Activated naive CD4-positive, alpha-beta T cell treated with anti-CD3 and anti-CD28 coated beads, Interleukin-2, amount 50 U/mL, for 24 hours (primary cell): ENCODE data around the gene COPS6.

Source experiments
- H3K27ac Mint-ChIP-seq: one replicate; pipeline ENCODE4 v1.8.0; 2021; ENCODE audit warnings: mild to moderate bottlenecking, mixed read lengths
- H3K27me3 Mint-ChIP-seq: one replicate; pipeline ENCODE4 v1.8.0; 2021; ENCODE audit warnings: mixed read lengths
- H3K36me3 Mint-ChIP-seq: one replicate; pipeline ENCODE4 v1.8.0; 2021; ENCODE audit warnings: mixed read lengths
- H3K4me1 Mint-ChIP-seq: one replicate; pipeline ENCODE4 v1.8.0; 2021; ENCODE audit warnings: mixed read lengths
- H3K4me3 Mint-ChIP-seq: one replicate; pipeline ENCODE4 v1.8.0; 2021; ENCODE audit warnings: mild to moderate bottlenecking, mixed read lengths
- H3K9me3 Mint-ChIP-seq: one replicate; pipeline ENCODE4 v1.8.0; 2021; ENCODE audit warnings: mixed read lengths

The COPS6 gene

DNA sequence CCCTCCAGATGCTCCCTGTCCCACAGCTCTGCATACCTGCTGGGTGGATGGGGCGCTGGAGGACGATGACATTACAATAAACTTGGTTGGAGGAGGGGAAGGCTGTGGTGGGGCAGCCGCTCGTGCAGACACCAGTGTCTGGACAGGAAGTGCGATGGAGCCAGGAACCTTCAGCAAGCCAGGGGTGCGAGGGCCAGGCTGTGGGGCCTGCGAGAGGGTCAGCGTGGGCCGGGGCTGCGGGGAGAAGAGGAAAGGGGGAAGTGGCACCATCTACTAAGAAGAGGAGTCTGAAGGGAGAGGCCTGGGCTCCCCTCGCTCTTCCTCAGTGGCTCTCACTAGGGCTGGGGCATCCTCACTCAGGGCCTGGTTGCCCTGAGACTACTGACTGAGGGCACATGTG, 19.1 kb downstream of the COPS6 start:
- no peak overlapping the region for H3K4me3 Mint-ChIP-seq
- H3K9me3 Mint-ChIP-seq: no peaks in the 10 kb centered on the region
- no peak overlapping the region for H3K27ac Mint-ChIP-seq
- peaks cover 5% of the 10 kb centered on the region for H3K4me1 Mint-ChIP-seq
- no peaks in the 10 kb centered on the region for H3K27me3 Mint-ChIP-seq
- peaks cover 6% of the 10 kb centered on the region for H3K36me3 Mint-ChIP-seq

DNA sequence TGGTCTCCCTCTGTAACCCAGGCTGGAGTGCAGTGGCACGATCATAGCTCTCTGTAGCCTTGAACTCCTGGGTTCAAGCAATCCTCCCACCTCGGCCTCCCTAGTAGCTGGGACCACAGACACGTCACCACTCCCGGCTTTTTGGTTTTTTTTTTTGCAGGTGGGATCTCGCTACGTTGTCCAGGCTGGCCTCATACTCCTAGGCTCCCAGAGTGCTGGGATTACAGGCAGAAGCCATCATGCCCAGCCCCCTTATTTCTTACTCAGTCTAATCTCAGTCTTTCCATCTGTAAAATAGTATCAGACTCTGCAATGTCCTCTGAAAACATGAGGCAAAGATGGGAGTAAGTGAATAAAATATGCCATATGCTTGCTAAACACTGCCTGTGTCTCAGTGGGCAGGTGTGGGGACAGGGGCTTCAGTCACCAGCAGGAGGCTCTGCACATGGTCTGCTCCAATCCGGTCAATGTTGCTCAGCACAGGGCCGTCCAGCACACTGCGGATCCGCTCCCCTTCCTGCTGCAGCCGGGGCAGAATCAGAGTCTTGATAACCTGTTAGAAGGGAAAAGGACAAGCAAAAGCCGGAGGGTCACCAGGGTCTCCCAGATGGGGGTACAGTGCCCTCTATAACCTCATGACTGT, 20.9 kb downstream of the COPS6 start:
- Mint-ChIP-seq H3K27me3 (no peaks in the 10 kb centered on the region), H3K27ac (no peak overlapping the region), H3K36me3 (peaks cover 6% of the 10 kb centered on the region), H3K4me3 (no peak overlapping the region), H3K4me1 (no peaks in the 10 kb centered on the region), H3K9me3 (no peaks in the 10 kb centered on the region)

DNA sequence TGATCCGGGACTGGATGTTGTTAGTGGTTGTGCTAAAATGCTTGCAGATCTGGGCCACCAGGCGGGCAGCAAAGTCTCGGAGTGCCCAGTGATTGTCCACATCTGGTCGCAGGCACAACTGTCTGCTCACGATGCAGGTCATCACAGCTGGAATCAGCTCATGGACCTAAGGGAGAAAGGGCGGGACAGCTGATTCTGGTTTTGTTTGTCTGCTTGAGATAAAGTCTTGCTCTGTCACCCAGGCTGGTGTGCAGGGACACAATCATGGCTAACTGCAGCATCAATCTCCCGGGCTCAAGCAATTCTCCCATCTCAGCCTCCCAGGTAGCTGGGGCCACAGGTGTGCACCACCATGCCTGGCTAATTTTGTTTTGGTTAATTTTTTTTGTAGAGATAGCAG, 22.4 kb downstream of the COPS6 start:
- Mint-ChIP-seq H3K4me1 (peaks cover 4% of the 10 kb centered on the region), H3K27me3 (no peaks in the 10 kb centered on the region), H3K4me3 (no peak overlapping the region), H3K36me3 (peaks cover 6% of the 10 kb centered on the region), H3K27ac (no peak overlapping the region), H3K9me3 (no peaks in the 10 kb centered on the region)

DNA sequence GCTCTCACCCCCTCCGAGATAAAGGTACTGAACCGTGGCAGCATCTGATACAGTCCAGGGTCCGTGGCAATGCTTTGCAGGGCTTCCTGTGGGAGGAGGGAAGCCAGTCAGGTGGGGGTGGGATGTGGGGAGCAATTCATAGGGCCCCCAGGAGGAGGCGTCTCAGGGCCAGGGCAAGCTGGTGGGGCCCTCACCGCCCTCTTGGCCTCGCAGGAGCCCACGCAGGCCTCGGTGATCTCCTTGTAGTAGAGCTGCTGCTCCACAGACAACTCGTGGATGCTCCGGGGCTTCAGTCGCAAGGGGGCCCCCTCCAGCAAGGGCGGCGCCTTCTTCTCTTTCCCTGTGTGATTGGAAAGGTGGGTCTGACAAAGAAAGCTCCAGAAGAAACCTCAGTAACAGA, 23.1 kb downstream of the COPS6 start:
- H3K9me3 Mint-ChIP-seq: no peaks in the 10 kb centered on the region
- peaks cover 7% of the 10 kb centered on the region for H3K36me3 Mint-ChIP-seq
- no peak overlapping the region for H3K4me3 Mint-ChIP-seq
- no peak overlapping the region for H3K27ac Mint-ChIP-seq
- H3K27me3 Mint-ChIP-seq: no peaks in the 10 kb centered on the region
- H3K4me1 Mint-ChIP-seq: peaks cover 4% of the 10 kb centered on the region

GRCh38 chr7:100115026-100115425, 26.3 kb downstream of the COPS6 start:
- no peak overlapping the region for H3K4me3 Mint-ChIP-seq
- peaks cover 7% of the 10 kb centered on the region for H3K36me3 Mint-ChIP-seq
- H3K4me1 Mint-ChIP-seq: peaks cover 18% of the 10 kb centered on the region
- H3K9me3 Mint-ChIP-seq: no peaks in the 10 kb centered on the region
- H3K27me3 Mint-ChIP-seq: no peaks in the 10 kb centered on the region
- H3K27ac Mint-ChIP-seq: no peak overlapping the region

DNA sequence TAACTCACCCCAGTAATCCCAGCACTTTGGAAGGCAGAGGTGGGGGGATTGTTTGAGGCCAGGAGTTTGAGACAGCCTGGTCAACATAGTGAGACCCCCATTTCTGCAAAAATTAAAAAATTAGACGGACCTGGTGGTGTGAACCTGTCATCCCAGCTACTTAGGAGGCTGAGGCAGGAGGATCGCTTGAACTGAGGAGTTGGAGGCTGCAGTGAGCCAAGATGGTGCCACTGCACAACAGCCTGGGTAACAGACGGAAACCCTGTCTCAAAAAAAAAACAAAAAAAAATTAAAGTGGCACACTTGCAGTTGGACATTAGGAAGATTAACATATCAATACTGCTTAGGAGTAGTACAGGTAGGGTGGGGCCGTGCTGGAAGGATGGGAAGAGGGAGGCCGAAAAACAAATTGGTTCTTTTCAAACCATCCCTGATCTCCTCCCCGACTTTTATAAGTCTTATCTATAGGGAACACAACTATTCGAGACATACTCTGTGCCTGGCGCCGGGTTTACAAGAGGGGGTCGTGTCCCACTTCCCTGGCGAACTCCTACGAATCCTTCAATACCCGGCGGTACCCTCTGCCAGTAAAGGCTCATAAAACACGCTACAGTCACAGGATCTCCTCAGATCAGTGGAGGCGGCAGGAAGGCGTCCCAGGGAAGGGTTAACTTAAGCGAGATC, 29.8 kb downstream of the COPS6 start:
- peak overlapping the region; percentile 100 for H3K27ac Mint-ChIP-seq
- peaks cover 4% of the 10 kb centered on the region for H3K36me3 Mint-ChIP-seq
- H3K27me3 Mint-ChIP-seq: no peaks in the 10 kb centered on the region
- peak overlapping the region; percentile 94 for H3K4me3 Mint-ChIP-seq
- H3K9me3 Mint-ChIP-seq: no peaks in the 10 kb centered on the region
- peaks cover 30% of the 10 kb centered on the region for H3K4me1 Mint-ChIP-seq

GRCh38 chr7:100119072-100119969, 30.6 kb downstream of the COPS6 start, which contains the start of the genes CNPY4 and TAF6:
CNPY4 (plus strand) TSS chr7:100119634; CDS start chr7:100119745, 111 bp downstream.
TAF6 (minus strand) TSS chr7:100119358; CDS start chr7:100114209, 5,149 bp downstream.
- peak within 1 kb of the TSS; percentile 100 for H3K27ac Mint-ChIP-seq
- H3K4me3 Mint-ChIP-seq: peak within 1 kb of the TSS; percentile 94
- no peaks in the 10 kb centered on the region for H3K27me3 Mint-ChIP-seq
- peaks cover 4% of the 10 kb centered on the region for H3K36me3 Mint-ChIP-seq
- H3K9me3 Mint-ChIP-seq: no peaks in the 10 kb centered on the region
- peaks cover 33% of the 10 kb centered on the region for H3K4me1 Mint-ChIP-seq

- H3K27me3 Mint-ChIP-seq: no peaks in the 10 kb centered on the region
- peaks cover 4% of the 10 kb centered on the region for H3K36me3 Mint-ChIP-seq
- H3K27ac Mint-ChIP-seq: peak overlapping the region; percentile 100
- no peaks in the 10 kb centered on the region for H3K9me3 Mint-ChIP-seq
- peaks cover 41% of the 10 kb centered on the region for H3K4me1 Mint-ChIP-seq
- peak overlapping the region; percentile 94 for H3K4me3 Mint-ChIP-seq
Observed at GRCh38 chr7:100119970-100120732, 31.4 kb downstream of the COPS6 start.

GRCh38 chr7:100120733-100121036, 31.9 kb downstream of the COPS6 start:
- peak overlapping the region; percentile 100 for H3K27ac Mint-ChIP-seq
- peaks cover 47% of the 10 kb centered on the region for H3K4me1 Mint-ChIP-seq
- peaks cover 4% of the 10 kb centered on the region for H3K36me3 Mint-ChIP-seq
- H3K27me3 Mint-ChIP-seq: no peaks in the 10 kb centered on the region
- H3K9me3 Mint-ChIP-seq: no peaks in the 10 kb centered on the region
- peak overlapping the region; percentile 94 for H3K4me3 Mint-ChIP-seq

DNA sequence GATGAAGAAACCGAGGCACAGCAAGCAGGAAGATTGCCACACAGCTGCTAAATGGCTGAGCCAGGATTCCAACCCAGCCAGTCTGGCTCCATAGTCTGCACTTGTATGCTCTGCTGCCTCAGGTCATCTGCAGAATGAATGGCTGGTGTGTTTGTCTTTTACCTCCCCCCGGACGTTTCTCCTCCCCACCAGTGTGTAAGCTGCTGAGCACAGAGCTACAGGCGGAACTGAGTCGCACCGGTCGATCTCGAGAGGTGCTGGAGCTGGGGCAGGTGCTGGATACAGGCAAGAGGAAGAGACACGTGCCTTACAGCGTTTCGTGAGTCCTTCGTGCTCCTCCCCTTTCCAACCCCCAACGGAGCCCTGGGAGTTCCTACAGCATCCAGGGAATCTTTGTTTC, 33.3 kb downstream of the COPS6 start:
- peaks cover 2% of the 10 kb centered on the region for H3K36me3 Mint-ChIP-seq
- H3K4me3 Mint-ChIP-seq: no peak overlapping the region
- no peak overlapping the region for H3K27ac Mint-ChIP-seq
- no peaks in the 10 kb centered on the region for H3K9me3 Mint-ChIP-seq
- no peaks in the 10 kb centered on the region for H3K27me3 Mint-ChIP-seq
- H3K4me1 Mint-ChIP-seq: peaks cover 45% of the 10 kb centered on the region

DNA sequence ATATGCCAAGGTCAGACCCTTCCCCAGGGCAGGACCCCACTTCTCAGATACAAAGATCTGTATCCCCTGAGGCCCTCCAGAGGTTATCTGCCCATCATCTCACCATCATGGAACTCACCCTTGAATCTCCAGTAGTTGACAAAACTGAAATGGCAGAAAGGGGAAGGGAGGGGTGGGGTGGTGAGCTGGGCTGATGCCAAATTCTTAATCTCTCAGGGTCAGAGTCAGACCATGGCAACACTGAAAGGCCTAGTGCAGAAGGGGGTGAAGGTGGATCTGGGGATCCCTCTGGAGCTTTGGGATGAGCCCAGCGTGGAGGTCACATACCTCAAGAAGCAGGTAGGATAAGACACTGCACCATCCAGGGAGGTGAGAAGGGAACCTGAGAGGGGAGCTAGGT, 33.8 kb downstream of the COPS6 start:
- H3K27ac Mint-ChIP-seq: no peak overlapping the region
- no peaks in the 10 kb centered on the region for H3K27me3 Mint-ChIP-seq
- peaks cover 2% of the 10 kb centered on the region for H3K36me3 Mint-ChIP-seq
- no peaks in the 10 kb centered on the region for H3K9me3 Mint-ChIP-seq
- H3K4me1 Mint-ChIP-seq: peaks cover 45% of the 10 kb centered on the region
- no peak overlapping the region for H3K4me3 Mint-ChIP-seq

GRCh38 chr7:100124301-100125230, 35.8 kb downstream of the COPS6 start:
- Mint-ChIP-seq H3K4me1 (peaks cover 37% of the 10 kb centered on the region), H3K9me3 (no peaks in the 10 kb centered on the region), H3K4me3 (peak overlapping the region; percentile 98), H3K27me3 (no peaks in the 10 kb centered on the region), H3K36me3 (peaks cover 2% of the 10 kb centered on the region), H3K27ac (peak overlapping the region; percentile 46)

DNA sequence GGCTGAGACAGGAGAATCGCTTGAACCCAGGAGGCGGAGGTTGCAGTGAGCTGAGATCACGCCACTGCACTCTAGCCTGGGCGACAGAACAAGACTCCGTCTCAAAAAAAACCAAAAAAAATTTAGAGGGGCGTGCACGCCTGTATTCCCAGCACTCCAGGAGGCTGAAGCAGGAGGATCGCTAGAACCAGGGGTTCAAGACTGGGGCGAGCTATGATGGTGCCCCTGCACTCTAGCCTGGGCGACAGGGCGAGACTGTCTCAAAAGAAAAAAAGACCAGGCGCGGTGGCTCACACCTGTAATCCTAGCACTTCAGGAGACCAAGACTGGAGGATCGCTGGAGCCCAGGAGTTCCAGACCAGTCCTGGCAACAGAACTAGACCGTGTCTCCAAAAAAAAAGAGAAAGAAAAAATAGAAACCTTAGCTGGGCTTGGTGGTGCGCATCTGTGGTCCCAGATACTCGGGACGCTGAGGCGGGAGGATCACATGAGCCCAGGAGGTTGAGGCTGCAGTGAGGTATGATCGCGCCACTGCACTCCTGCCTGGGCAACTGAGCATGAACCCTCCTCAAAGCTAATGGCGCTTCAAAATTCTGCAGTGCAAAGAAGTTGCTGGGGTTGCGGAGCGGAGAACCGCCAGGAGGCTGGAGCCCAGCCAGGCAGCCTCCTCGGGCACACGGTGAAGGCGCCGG, 37.6 kb downstream of the COPS6 start:
- H3K36me3 Mint-ChIP-seq: peaks cover 2% of the 10 kb centered on the region
- peak overlapping the region; percentile 98 for H3K4me3 Mint-ChIP-seq
- H3K27me3 Mint-ChIP-seq: no peaks in the 10 kb centered on the region
- peaks cover 33% of the 10 kb centered on the region for H3K4me1 Mint-ChIP-seq
- peak overlapping the region; percentile 98 for H3K27ac Mint-ChIP-seq
- no peaks in the 10 kb centered on the region for H3K9me3 Mint-ChIP-seq
